IMR-90 (cell line): Measurements from ENCODE around the gene TNIP1.

ENCODE experiments used
- MAFK ChIP-seq: IDR thresholded peaks from 2 replicates; pipeline ENCODE4 v1.6.1; 2012; ENCODE audit warnings: low read depth, low read length, improper control_type of control experiment
- TF ChIP-seq, protein P1 (sequence below): conservative IDR thresholded peaks from 2 replicates; pipeline ENCODE4 v1.5.1; 2012; ENCODE audit warnings: mild to moderate bottlenecking, low read depth, low read length, improper control_type of control experiment

- no peak for TF ChIP-seq MAFK
- TF ChIP-seq, protein P1, sequence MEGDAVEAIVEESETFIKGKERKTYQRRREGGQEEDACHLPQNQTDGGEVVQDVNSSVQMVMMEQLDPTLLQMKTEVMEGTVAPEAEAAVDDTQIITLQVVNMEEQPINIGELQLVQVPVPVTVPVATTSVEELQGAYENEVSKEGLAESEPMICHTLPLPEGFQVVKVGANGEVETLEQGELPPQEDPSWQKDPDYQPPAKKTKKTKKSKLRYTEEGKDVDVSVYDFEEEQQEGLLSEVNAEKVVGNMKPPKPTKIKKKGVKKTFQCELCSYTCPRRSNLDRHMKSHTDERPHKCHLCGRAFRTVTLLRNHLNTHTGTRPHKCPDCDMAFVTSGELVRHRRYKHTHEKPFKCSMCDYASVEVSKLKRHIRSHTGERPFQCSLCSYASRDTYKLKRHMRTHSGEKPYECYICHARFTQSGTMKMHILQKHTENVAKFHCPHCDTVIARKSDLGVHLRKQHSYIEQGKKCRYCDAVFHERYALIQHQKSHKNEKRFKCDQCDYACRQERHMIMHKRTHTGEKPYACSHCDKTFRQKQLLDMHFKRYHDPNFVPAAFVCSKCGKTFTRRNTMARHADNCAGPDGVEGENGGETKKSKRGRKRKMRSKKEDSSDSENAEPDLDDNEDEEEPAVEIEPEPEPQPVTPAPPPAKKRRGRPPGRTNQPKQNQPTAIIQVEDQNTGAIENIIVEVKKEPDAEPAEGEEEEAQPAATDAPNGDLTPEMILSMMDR, result peak; percentile 91
These were observed 29.5 kb downstream of the TNIP1 start for GRCh38 chr5:151051066-151051930.
